ENCODE data around the gene GUCY2D. TPM values are rescaled to one million over a fixed set of nuclear protein-coding genes. Genes with fewer than 3 reads are reported as not detected.

The GUCY2D gene
- total and polyA plus RNA-seq, 2 experiments from 2014 or later: 0.07 to 0.08 TPM

GRCh38 chr17:8006836-8007680 lies 4.6 kb downstream of the GUCY2D start:
- Mint-ChIP-seq H3K4me1 (peaks cover 15% of the 10 kb centered on the region), H3K27ac (no peak overlapping the region), H3K36me3 (ENCODE audit: low read depth) (no peaks in the 10 kb centered on the region; the same call in 2 of the 3 replicates), H3K9me3 (peaks cover 3% of the 10 kb centered on the region; the same call in 1 of the 3 replicates), H3K4me3 (no peak overlapping the region), H3K27me3 (ENCODE audit: insufficient read depth, low read depth, poor library complexity) (peaks cover 29% of the 10 kb centered on the region)
- Histone ChIP-seq H3K27ac (ENCODE audit: low read depth) (no peak overlapping the region), H2AFZ (no peak overlapping the region), H3K27me3 (ENCODE audit: insufficient read depth) (peaks cover 42% of the 10 kb centered on the region), H4K20me1 (replicated peaks; ENCODE audit: insufficient read depth) (no peaks in the 10 kb centered on the region), H3K79me2 (replicated peaks; ENCODE audit: insufficient read depth) (no peaks in the 10 kb centered on the region), H3K4me2 (no peak overlapping the region), H3K36me3 (ENCODE audit: insufficient read depth) (no peaks in the 10 kb centered on the region), H3K4me1 (ENCODE audit: insufficient read depth) (peaks cover 7% of the 10 kb centered on the region; the same call in 1 of the 2 replicates), H3K4me3 (no peak overlapping the region), H3K9me2 (ENCODE audit: insufficient read depth) (no peaks in the 10 kb centered on the region), H3F3A (replicated peaks; ENCODE audit: low read depth) (no peaks in the 10 kb centered on the region)
- ATAC-seq (no peak), DNase-seq (ENCODE audit: low spot score) (peak; percentile 17)
- TF ChIP-seq STAT1 (IDR thresholded peaks at IDR 0.05; ENCODE audit: unreplicated experiment) (no peak), ETS1 (IDR thresholded peaks at IDR 0.05) (no peak), ZNF331 (CRISPR knock-in tag; IDR thresholded peaks at IDR 0.05; ENCODE audit: low read depth) (no peak), ZNF462 (CRISPR knock-in tag; IDR thresholded peaks at IDR 0.05) (no peak), POLR2AphosphoS5 (IDR thresholded peaks at IDR 0.05; ENCODE audit: low read depth) (no peak), REST (IDR thresholded peaks at IDR 0.05; ENCODE audit: unreplicated experiment) (no peak), ZNF114 (CRISPR knock-in tag; IDR thresholded peaks at IDR 0.05) (no peak), CREB1 (CRISPR knock-in tag; IDR thresholded peaks at IDR 0.05; ENCODE audit: low read depth) (no peak), EZH2 (IDR thresholded peaks at IDR 0.05; ENCODE audit: low read depth, unreplicated experiment) (no peak), CTCF (conservative IDR thresholded peaks at IDR 0.05; ENCODE audit: low read depth in 2 of 2) (no peak), JUNB (IDR thresholded peaks at IDR 0.05; ENCODE audit: unreplicated experiment) (no peak), EZH2phosphoT487 (IDR thresholded peaks at IDR 0.05; ENCODE audit: unreplicated experiment) (no peak), NANOG (IDR thresholded peaks at IDR 0.05; ENCODE audit: borderline replicate concordance) (no peak)

Data from GM23338 (cell line).